ENCODE measurements around the gene DMAC2.
"Not testable (repeated sequence)": the region's sequence is repeated elsewhere in the genome, so short reads cannot be mapped to it uniquely, and the experiment has no call there.

Gene DMAC2

DNA sequence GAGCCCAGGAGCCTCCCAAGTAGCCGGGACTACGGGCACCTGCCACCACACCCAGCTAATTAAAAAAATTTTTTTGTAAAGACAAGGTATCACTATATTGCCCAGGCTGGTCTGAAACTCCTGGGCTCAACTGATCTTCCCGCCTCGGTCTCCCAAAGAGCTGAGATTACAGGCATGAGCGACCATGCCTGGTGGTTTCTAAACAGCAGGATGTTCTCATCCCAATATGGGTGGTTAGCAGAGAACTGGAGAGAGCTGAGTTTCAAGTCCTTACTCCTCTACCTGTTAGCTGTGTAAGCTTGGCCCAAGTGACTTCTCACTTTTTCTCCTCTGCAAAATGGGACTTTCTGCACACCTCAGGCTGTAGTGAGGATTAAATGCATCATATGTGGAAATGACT is 55.4 kb downstream of the DMAC2 start:
- no peak overlapping the region for H3K27ac ChIP-seq (ENCODE audit: low read depth in 2 of 2, low read length in 2 of 2)

DNA sequence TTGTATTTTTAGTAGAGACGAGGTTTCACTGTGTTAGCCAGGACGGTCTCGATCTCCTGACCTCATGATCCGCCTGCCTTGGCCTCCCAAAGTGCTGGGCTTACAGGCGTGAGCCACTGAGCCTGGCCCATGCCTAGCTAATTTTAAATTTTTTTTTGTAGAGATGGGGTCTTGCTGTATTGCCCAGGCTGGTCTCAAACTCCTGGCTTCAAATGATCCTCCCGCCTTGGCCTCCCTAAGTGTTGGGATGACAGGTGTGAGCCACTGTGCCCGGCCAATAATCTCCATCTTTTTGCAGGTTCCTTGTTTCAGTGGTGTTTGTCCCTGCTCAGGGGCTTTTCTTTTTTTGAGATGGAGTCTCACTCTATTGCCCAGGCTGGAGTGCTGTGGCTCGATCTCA is 58.2 kb downstream of the DMAC2 start:
- not testable (repeated sequence) for H3K9ac ChIP-seq (ENCODE audit: low read depth in 1 of 2, low read length in 2 of 2); H3K4me1 ChIP-seq (ENCODE audit: control insufficient read depth in 2 of 2, insufficient read depth in 2 of 2, low read length in 2 of 2); H3K4me3 ChIP-seq (ENCODE audit: low read length in 2 of 2); H3K27me3 ChIP-seq (ENCODE audit: control insufficient read depth in 2 of 2, insufficient read depth in 2 of 2, low read length in 2 of 2); H3K9me3 ChIP-seq (ENCODE audit: control insufficient read depth in 2 of 2, low read length in 2 of 2); H3K27ac ChIP-seq (ENCODE audit: low read depth in 2 of 2, low read length in 2 of 2); H3K36me3 ChIP-seq (ENCODE audit: control insufficient read depth in 2 of 2, insufficient read depth in 2 of 2, low read length in 2 of 2)

More for the DNA sequence above, 55.4 kb downstream of the DMAC2 start:
- Histone ChIP-seq H3K36me3 (ENCODE audit: control insufficient read depth in 2 of 2, insufficient read depth in 2 of 2, low read length in 2 of 2) (peaks cover 2 to 13% of the 10 kb centered on the region in 2 donors), H3K9ac (ENCODE audit: low read depth in 1 of 2, low read length in 2 of 2) (no peak overlapping the region), H3K4me1 (ENCODE audit: control insufficient read depth in 2 of 2, insufficient read depth in 2 of 2, low read length in 2 of 2) (no peaks in the 10 kb centered on the region), H3K27me3 (ENCODE audit: control insufficient read depth in 2 of 2, insufficient read depth in 2 of 2, low read length in 2 of 2) (no peaks in the 10 kb centered on the region), H3K4me3 (ENCODE audit: low read length in 2 of 2) (no peak overlapping the region), H3K9me3 (ENCODE audit: control insufficient read depth in 2 of 2, low read length in 2 of 2) (no peaks in the 10 kb centered on the region)

All from mucosa of rectum (tissue), 2 donors.